RWPE2 (cell line): ENCODE measurements around the gene SLAMF1.

Experiments used
- ATAC-seq: fragments of 200-7000 bp; cut with Tn5 transposase; 3 replicates; pipeline ENCODE4 v1.9.1; 2021; ENCODE audit warnings: low read depth
- DNase-seq: peaks from one replicate; pipeline ENCODE4 v3.0.0-alpha.2; 2020; ENCODE audit warnings: low spot score
- H3K27ac ChIP-seq: fragments of 450-650 bp; 2 replicates; pipeline ENCODE4 v1.5.1; 2017; ENCODE audit warnings: mild to moderate bottlenecking; ENCODE audit not compliant: poor library complexity, severe bottlenecking
- H3K27me3 ChIP-seq: fragments of 250-450 bp; sonication (Bioruptor Pico); 2 replicates; pipeline ENCODE4 v1.5.1; 2021; ENCODE audit warnings: mild to moderate bottlenecking, moderate library complexity; ENCODE audit not compliant: insufficient read depth, poor library complexity, severe bottlenecking
- H3K36me3 ChIP-seq: fragments of 250-450 bp; sonication (Bioruptor Pico); 2 replicates; pipeline ENCODE4 v1.5.1; 2020; ENCODE audit warnings: low read depth, mild to moderate bottlenecking, moderate library complexity
- H3K4me1 ChIP-seq: fragments of 250-450 bp; sonication (Bioruptor Pico); 2 replicates; pipeline ENCODE4 v1.5.1; 2021; ENCODE audit warnings: mild to moderate bottlenecking, moderate library complexity; ENCODE audit not compliant: insufficient read depth, poor library complexity, severe bottlenecking
- H3K4me3 ChIP-seq: fragments of 250-450 bp; sonication (Bioruptor Pico); 2 replicates; pipeline ENCODE4 v1.5.1; 2021; ENCODE audit warnings: mild to moderate bottlenecking, moderate library complexity; ENCODE audit not compliant: severe bottlenecking
- H3K9me3 ChIP-seq: fragments of 250-450 bp; sonication (Bioruptor Pico); 2 replicates; pipeline ENCODE4 v1.5.1; 2021; ENCODE audit warnings: mild to moderate bottlenecking, moderate library complexity; ENCODE audit not compliant: severe bottlenecking
- CTCF ChIP-seq: fragments of 450-650 bp; IDR thresholded peaks from one replicate; pipeline ENCODE4 v1.5.1; 2017; ENCODE audit warnings: mild to moderate bottlenecking, moderate library complexity; ENCODE audit not compliant: poor library complexity, severe bottlenecking

The SLAMF1 gene

GRCh38 chr1:160675641-160676410, 29.0 kb upstream of the SLAMF1 start:
- ATAC-seq = peak; percentile 84
- H3K27ac ChIP-seq = no peak overlapping the region
- no peak for DNase-seq
- peak; percentile 85 for TF ChIP-seq CTCF
- H3K9me3 ChIP-seq = no peaks in the 10 kb centered on the region
- H3K4me1 ChIP-seq = no peaks in the 10 kb centered on the region
- H3K4me3 ChIP-seq = no peak overlapping the region
- peaks cover 4% of the 10 kb centered on the region for H3K27me3 ChIP-seq
- no peaks in the 10 kb centered on the region for H3K36me3 ChIP-seq

- no peaks in the 10 kb centered on the region for H3K4me1 ChIP-seq
- H3K4me3 ChIP-seq = no peak overlapping the region
Measured at GRCh38 chr1:160674415-160674814, 27.6 kb upstream of the SLAMF1 start.

GRCh38 chr1:160672789-160673695, 26.2 kb upstream of the SLAMF1 start:
- TF ChIP-seq CTCF = no peak
- H3K4me1 ChIP-seq = no peaks in the 10 kb centered on the region
- peaks cover 2% of the 10 kb centered on the region for H3K9me3 ChIP-seq
- ATAC-seq = no peak
- H3K27ac ChIP-seq = no peak overlapping the region
- peaks cover 4% of the 10 kb centered on the region for H3K27me3 ChIP-seq
- no peak for DNase-seq
- H3K36me3 ChIP-seq = no peaks in the 10 kb centered on the region
- no peak overlapping the region for H3K4me3 ChIP-seq

More at GRCh38 chr1:160674415-160674814, 27.6 kb upstream of the SLAMF1 start:
- H3K27me3 ChIP-seq = peaks cover 4% of the 10 kb centered on the region
- no peak for TF ChIP-seq CTCF
- H3K27ac ChIP-seq = no peak overlapping the region
- no peaks in the 10 kb centered on the region for H3K36me3 ChIP-seq
- DNase-seq = no peak
- H3K9me3 ChIP-seq = peaks cover 2% of the 10 kb centered on the region
- no peak for ATAC-seq

- Histone ChIP-seq H3K4me1 (no peaks in the 10 kb centered on the region), H3K27ac (no peak overlapping the region), H3K27me3 (peaks cover 4% of the 10 kb centered on the region), H3K4me3 (no peak overlapping the region), H3K9me3 (peaks cover 2% of the 10 kb centered on the region), H3K36me3 (no peaks in the 10 kb centered on the region)
- ATAC-seq (no peak), DNase-seq (no peak)
- TF ChIP-seq CTCF = no peak
Measured at GRCh38 chr1:160671603-160672517, 25.0 kb upstream of the SLAMF1 start.
